DND-41 (cell line): ENCODE results near the gene RAPH1.

Experiments used
- ATAC-seq: fragments of 200-7000 bp; cut with Tn5 transposase; 3 replicates; pipeline ENCODE4 v1.9.1; 2021; ENCODE audit warnings: low read depth; ENCODE audit not compliant: insufficient read depth
- DNase-seq: peaks from one replicate; pipeline ENCODE4 v3.0.0-alpha.2; 2020
- H2AFZ ChIP-seq: 2 replicates; pipeline ENCODE4 v1.6.0; 2012; ENCODE audit warnings: low read depth, low read length
- H3K27ac ChIP-seq: 2 replicates; pipeline ENCODE4 v1.5.1; 2012; ENCODE audit warnings: low read length, inconsistent platforms
- H3K27me3 ChIP-seq: fragments of 200-600 bp; sonication (generic); 2 replicates; pipeline ENCODE4 v1.6.0; 2012; ENCODE audit warnings: low read length, mild to moderate bottlenecking, inconsistent platforms; ENCODE audit not compliant: insufficient read depth, poor library complexity
- H3K36me3 ChIP-seq: 2 replicates; pipeline ENCODE4 v1.5.1; 2012; ENCODE audit warnings: low read length, inconsistent platforms; ENCODE audit not compliant: insufficient read depth
- H3K4me1 ChIP-seq: 2 replicates; pipeline ENCODE4 v1.5.1; 2012; ENCODE audit warnings: mild to moderate bottlenecking, low read length; ENCODE audit not compliant: insufficient read depth
- H3K4me2 ChIP-seq: 2 replicates; pipeline ENCODE4 v1.6.0; 2012; ENCODE audit warnings: mild to moderate bottlenecking, moderate library complexity, low read length, inconsistent platforms; ENCODE audit not compliant: insufficient read depth
- H3K4me3 ChIP-seq, 2 experiments: fragments of 200-600 bp in 1 of 2; shearing (Covaris generic) in 1 of 2; 2 replicates each; pipeline ENCODE4 v1.5.1; 2012 to 2016; ENCODE audit warnings: inconsistent platforms in 2 of 2, low read length in 2 of 2, mild to moderate bottlenecking in 2 of 2, low read depth in 1 of 2, moderate library complexity in 1 of 2
- H3K79me2 ChIP-seq: 2 replicates; pipeline ENCODE4 v1.6.0; 2012; ENCODE audit warnings: low read length, inconsistent platforms; ENCODE audit not compliant: insufficient read depth
- H3K9ac ChIP-seq: 2 replicates; pipeline ENCODE4 v1.6.0; 2012; ENCODE audit warnings: low read depth, mild to moderate bottlenecking, inconsistent platforms, low read length, moderate library complexity
- H3K9me3 ChIP-seq: 2 replicates; pipeline ENCODE4 v1.5.1; 2012; ENCODE audit warnings: low read length, moderate library complexity, mild to moderate bottlenecking, inconsistent platforms; ENCODE audit not compliant: insufficient read depth, severe bottlenecking
- H4K20me1 ChIP-seq: 2 replicates; pipeline ENCODE4 v1.6.0; 2012; ENCODE audit warnings: low read length; ENCODE audit not compliant: insufficient read depth
- CTCF ChIP-seq: IDR thresholded peaks from 2 replicates; pipeline ENCODE4 v1.5.1; 2012; ENCODE audit warnings: borderline replicate concordance, low read length, moderate library complexity, mild to moderate bottlenecking; ENCODE audit not compliant: poor library complexity, severe bottlenecking; ENCODE audit errors: extremely low read depth
- EZH2 ChIP-seq: IDR thresholded peaks from 3 replicates; pipeline ENCODE4 v1.6.1; 2012; ENCODE audit warnings: borderline replicate concordance, low read depth, mild to moderate bottlenecking, moderate library complexity, low read length, inconsistent platforms; ENCODE audit not compliant: severe bottlenecking

The RAPH1 gene

DNA sequence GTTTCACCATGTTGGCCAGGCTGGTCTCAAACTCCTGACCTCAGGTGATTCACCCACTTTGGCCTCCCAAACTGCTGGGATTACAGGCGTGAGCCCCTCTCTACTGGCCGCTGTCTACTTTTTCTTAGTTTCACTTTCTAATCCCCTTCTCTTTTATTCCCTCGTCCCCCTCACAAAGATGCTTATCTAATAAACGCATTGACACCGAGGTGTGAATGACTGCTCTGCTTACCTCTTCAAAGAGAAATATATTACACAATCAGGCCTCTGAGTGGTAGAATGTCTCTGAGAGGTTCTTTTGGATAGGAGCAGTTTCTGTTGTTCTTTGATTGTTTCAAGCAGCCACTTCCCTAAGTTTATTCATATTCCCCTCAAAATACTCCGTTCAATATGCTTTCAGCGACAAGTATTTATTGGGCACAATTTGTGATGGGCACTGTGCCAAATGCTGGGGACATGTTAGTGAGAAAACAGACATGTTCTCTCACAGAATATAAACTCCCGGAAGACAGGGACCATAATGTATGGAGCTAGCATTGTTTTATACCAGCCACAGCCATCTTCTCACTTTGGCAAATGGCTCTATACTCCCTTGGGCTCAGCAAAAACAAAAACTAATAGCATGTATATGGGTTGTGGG lies 34.7 kb upstream of the RAPH1 start:
- H3K4me2 ChIP-seq, result peak overlapping the region; percentile 33
- peak overlapping the region; percentile 38; the same call in 1 of the 2 replicates for H3K27ac ChIP-seq
- H3K27me3 ChIP-seq, result no peaks in the 10 kb centered on the region
- no peaks in the 10 kb centered on the region for H4K20me1 ChIP-seq
- no peak overlapping the region for H3K4me3 ChIP-seq
- TF ChIP-seq EZH2, result no peak
- TF ChIP-seq CTCF, result no peak
- no peaks in the 10 kb centered on the region for H3K9me3 ChIP-seq
- H3K9ac ChIP-seq, result no peak overlapping the region
- peak; percentile 52 for DNase-seq
- H3K36me3 ChIP-seq, result no peaks in the 10 kb centered on the region
- peak; percentile 96 for ATAC-seq
- H2AFZ ChIP-seq, result peak overlapping the region; percentile 3; the same call in 1 of the 2 replicates
- H3K79me2 ChIP-seq, result no peaks in the 10 kb centered on the region
- peaks cover 15% of the 10 kb centered on the region for H3K4me1 ChIP-seq

DNA sequence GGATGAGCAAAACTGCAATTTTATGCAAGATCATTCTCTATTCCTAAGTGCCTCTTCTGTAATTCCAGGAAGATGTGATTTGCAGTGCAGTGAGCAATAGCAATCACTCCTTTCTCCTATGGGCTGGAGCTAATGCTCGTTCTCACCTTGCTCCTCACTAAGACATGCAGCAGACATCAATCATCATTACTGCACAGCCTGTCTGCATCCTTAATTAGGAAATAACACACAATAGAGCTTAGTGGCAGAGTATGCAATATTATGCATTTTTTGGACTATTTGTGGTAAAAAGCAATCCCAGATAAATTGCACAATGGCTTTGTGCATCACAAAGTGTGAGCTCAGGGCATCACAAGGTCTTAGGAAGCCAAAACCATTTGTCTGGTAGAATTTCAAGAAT lies 32.6 kb upstream of the RAPH1 start:
- no peak for ATAC-seq
- Histone ChIP-seq H3K4me1 (peaks cover 15% of the 10 kb centered on the region), H3K27me3 (no peaks in the 10 kb centered on the region), H3K27ac (no peak overlapping the region), H3K4me2 (no peak overlapping the region), H3K9me3 (no peaks in the 10 kb centered on the region), H4K20me1 (no peaks in the 10 kb centered on the region), H3K9ac (no peak overlapping the region), H3K36me3 (no peaks in the 10 kb centered on the region), H3K4me3 (no peak overlapping the region), H3K79me2 (no peaks in the 10 kb centered on the region), H2AFZ (no peak overlapping the region)
- no peak for TF ChIP-seq EZH2
- TF ChIP-seq CTCF, result no peak
- no peak for DNase-seq

GRCh38 chr2:203566161-203566560 lies 31.1 kb upstream of the RAPH1 start:
- Histone ChIP-seq H3K27me3 (no peaks in the 10 kb centered on the region), H4K20me1 (no peaks in the 10 kb centered on the region), H3K79me2 (no peaks in the 10 kb centered on the region), H2AFZ (no peak overlapping the region), H3K4me2 (no peak overlapping the region), H3K4me1 (peaks cover 15% of the 10 kb centered on the region), H3K27ac (no peak overlapping the region), H3K4me3 (no peak overlapping the region), H3K36me3 (no peaks in the 10 kb centered on the region), H3K9me3 (no peaks in the 10 kb centered on the region), H3K9ac (no peak overlapping the region)
- TF ChIP-seq EZH2, result no peak
- no peak for DNase-seq
- ATAC-seq, result no peak

- DNase-seq, result no peak
- peaks cover 10% of the 10 kb centered on the region for H3K4me1 ChIP-seq
Measured at GRCh38 chr2:203565076-203565475, 30.0 kb upstream of the RAPH1 start.

More at GRCh38 chr2:203565076-203565475, 30.0 kb upstream of the RAPH1 start:
- no peak overlapping the region for H3K4me3 ChIP-seq
- no peak overlapping the region for H2AFZ ChIP-seq
- H3K27ac ChIP-seq, result no peak overlapping the region
- no peaks in the 10 kb centered on the region for H3K36me3 ChIP-seq
- no peak for ATAC-seq
- TF ChIP-seq EZH2 (no peak), CTCF (no peak)
- no peaks in the 10 kb centered on the region for H3K79me2 ChIP-seq
- H3K9me3 ChIP-seq, result no peaks in the 10 kb centered on the region
- no peaks in the 10 kb centered on the region for H3K27me3 ChIP-seq
- no peak overlapping the region for H3K4me2 ChIP-seq
- H3K9ac ChIP-seq, result no peak overlapping the region
- no peaks in the 10 kb centered on the region for H4K20me1 ChIP-seq
